Uterus (tissue), 4 donors: ENCODE results near the gene NRTN. TPM values are rescaled to one million over a fixed set of nuclear protein-coding genes. Genes with fewer than 3 reads are reported as not detected.

ENCODE experiments used
- DNase-seq, 2 donors: peaks; one replicate each; pipeline ENCODE4 v3.0.0-alpha.2; 2019 to 2020
- H3K27ac ChIP-seq, 2 donors: fragments of 200-600 bp; sonication (generic); 1 replicate in 1 of 2; 2 replicates in 1 of 2; pipeline ENCODE4 v1.5.1; 2016 to 2018
- H3K27me3 ChIP-seq, 2 donors: fragments of 200-600 bp; sonication (generic); one replicate each; pipeline ENCODE4 v1.5.1; 2018 to 2019; ENCODE audit warnings: control low read depth in 1 of 2
- H3K36me3 ChIP-seq, 2 donors: fragments of 200-600 bp; sonication (generic); one replicate each; pipeline ENCODE4 v1.5.1; 2019; ENCODE audit warnings: control low read depth in 1 of 2
- H3K4me1 ChIP-seq, 2 donors: fragments of 200-600 bp; sonication (generic); one replicate each; pipeline ENCODE4 v1.5.1; 2018 to 2019; ENCODE audit warnings: control low read depth in 1 of 2
- H3K4me3 ChIP-seq, 2 donors: fragments of 200-600 bp; sonication (generic); 1 replicate in 1 of 2; 2 replicates in 1 of 2; pipeline ENCODE4 v1.5.1; 2018 to 2019; ENCODE audit warnings: mild to moderate bottlenecking in 1 of 2
- H3K9me3 ChIP-seq, 2 donors: fragments of 200-600 bp; sonication (generic); one replicate each; pipeline ENCODE4 v1.5.1; 2019; ENCODE audit warnings: control low read depth in 1 of 2
- POLR2A ChIP-seq, 2 donors: fragments of 450-650 bp; IDR thresholded peaks; one replicate each; pipeline ENCODE4 v1.6.1; 2016; ENCODE audit warnings: antibody characterized with exemption in 2 of 2, mild to moderate bottlenecking in 1 of 2, moderate library complexity in 1 of 2
- intact Hi-C: fragments of 100-400 bp; cut with DNase I; formaldehyde crosslinking; loops from one replicate; pipeline ENCODE4 v1.15.1; 2023; ENCODE audit warnings: low total_unique reads
- total RNA-seq, 4 donors: library from RNA; depleted of rRNA in 3 of 4; stranded (reverse); fragments of >200 nt in 3 of 4; gene quantifications; one replicate each; pipeline versions ENCODE4 v1.1.0 to v1.2.4, GENCODE V29; 2014 to 2023
- TF ChIP-seq, protein P1 (sequence below), 4 experiments: fragments of 200-600 bp in 2 of 4; fragments of 450-650 bp in 2 of 4; sonication (generic) in 2 of 4; IDR thresholded peaks; one replicate each; pipeline ENCODE4 v1.5.1; 2016 to 2019; ENCODE audit warnings: antibody characterized with exemption in 4 of 4, mild to moderate bottlenecking in 2 of 4, moderate library complexity in 1 of 4
- donor health status: DM: yes; HTN: yes; CAD: no.

Gene NRTN
- total RNA-seq, 4 donors from 2014 or later, result 0.35 TPM; not detected in 3

DNA sequence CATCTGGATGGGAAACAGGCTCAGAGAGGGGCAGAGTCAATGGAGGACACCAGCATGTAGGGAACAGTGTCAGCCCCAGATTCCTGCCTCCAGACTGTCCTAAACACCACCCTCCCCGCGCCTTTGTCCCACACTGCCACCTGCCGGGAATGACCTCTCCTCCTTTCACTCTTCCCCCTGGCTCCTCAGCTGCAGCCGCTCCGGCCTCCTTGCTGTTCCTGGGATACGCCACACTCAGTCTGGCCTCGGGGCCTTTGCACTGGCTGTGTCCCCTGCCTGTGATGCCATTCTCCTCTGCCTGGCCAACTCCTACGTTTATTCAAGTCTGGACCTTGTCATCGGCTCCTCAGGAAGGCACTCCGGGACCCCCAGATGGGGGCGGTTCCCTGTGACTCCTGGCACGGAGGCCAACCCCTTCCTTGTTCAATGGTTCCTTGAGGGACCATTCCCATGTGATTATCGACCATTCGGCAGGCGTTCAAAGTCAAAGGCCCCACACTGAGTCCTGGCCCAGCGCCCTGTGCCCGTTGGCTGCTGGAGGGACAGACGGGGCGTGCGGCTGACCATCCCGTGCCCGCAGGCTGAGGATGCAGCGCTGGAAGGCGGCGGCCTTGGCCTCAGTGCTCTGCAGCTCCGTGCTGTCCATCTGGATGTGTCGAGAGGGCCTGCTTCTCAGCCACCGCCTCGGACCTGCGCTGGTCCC lies 18.9 kb downstream of the NRTN start:
- TF ChIP-seq, protein P1, sequence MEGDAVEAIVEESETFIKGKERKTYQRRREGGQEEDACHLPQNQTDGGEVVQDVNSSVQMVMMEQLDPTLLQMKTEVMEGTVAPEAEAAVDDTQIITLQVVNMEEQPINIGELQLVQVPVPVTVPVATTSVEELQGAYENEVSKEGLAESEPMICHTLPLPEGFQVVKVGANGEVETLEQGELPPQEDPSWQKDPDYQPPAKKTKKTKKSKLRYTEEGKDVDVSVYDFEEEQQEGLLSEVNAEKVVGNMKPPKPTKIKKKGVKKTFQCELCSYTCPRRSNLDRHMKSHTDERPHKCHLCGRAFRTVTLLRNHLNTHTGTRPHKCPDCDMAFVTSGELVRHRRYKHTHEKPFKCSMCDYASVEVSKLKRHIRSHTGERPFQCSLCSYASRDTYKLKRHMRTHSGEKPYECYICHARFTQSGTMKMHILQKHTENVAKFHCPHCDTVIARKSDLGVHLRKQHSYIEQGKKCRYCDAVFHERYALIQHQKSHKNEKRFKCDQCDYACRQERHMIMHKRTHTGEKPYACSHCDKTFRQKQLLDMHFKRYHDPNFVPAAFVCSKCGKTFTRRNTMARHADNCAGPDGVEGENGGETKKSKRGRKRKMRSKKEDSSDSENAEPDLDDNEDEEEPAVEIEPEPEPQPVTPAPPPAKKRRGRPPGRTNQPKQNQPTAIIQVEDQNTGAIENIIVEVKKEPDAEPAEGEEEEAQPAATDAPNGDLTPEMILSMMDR (IDR thresholded peaks at IDR 0.05), result no peak
- TF ChIP-seq POLR2A (IDR thresholded peaks at IDR 0.05), result no peak

DNA sequence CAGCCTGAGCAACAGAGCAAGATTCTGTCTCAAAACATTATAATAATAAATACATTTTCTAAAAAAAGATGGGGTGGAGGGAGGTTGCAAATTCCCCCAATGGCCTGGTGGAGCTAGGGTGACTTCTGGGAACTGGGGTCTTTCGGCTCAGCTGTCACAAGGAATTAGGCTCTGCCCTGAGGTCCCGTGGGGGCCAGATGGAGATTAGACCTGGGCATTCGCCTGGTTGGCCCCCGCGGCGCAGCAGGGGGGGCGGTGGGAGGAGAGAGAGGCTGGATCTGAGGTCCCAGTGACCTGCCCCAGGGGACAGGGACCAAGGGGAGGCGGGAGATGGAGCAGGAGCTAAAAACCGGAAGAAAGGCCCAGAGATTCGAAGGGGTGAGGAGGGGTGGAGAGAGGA lies 19.9 kb downstream of the NRTN start:
- intact Hi-C loops, result no loop called here
- peaks cover 0 to 7% of the 10 kb centered on the region in 2 donors for H3K4me1 ChIP-seq

More for the DNA sequence above, 18.9 kb downstream of the NRTN start:
- no peaks in the 10 kb centered on the region for H3K36me3 ChIP-seq
- no peaks in the 10 kb centered on the region for H3K9me3 ChIP-seq
- intact Hi-C loops, result no loop called here
- no peak for DNase-seq
- H3K27ac ChIP-seq, result no peak overlapping the region
- H3K4me1 ChIP-seq, result no peaks in the 10 kb centered on the region
- H3K27me3 ChIP-seq, result peaks cover 0 to under 1% of the 10 kb centered on the region in 2 donors
- no peak overlapping the region for H3K4me3 ChIP-seq

DNA sequence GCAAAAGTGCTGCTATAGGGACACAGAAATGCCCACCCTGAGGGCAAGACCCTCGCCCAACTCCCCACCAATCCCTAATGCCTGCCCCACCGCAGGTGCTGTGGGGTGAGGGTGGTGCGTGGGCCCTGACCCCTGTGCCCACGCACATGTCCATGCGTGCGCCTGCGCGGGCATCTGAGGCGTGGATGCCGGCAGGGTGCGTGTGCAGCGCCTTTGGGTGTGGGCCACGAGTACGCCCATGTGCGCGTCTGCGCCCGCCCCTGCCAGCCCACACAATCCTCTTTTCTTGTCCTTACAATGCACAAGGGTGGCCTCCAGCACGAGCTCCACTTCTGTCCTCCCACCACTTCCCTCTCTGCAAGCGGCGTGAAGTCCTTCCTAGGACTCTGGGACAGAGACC lies 20.3 kb downstream of the NRTN start:
- H3K4me1 ChIP-seq, result peaks cover 0 to 7% of the 10 kb centered on the region in 2 donors

More for the DNA sequence above, 19.9 kb downstream of the NRTN start:
- Histone ChIP-seq H3K9me3 (no peaks in the 10 kb centered on the region), H3K4me3 (no peak overlapping the region), H3K27ac (no peak overlapping the region), H3K27me3 (peaks cover 0 to 6% of the 10 kb centered on the region in 2 donors), H3K36me3 (no peaks in the 10 kb centered on the region)
- no peak for DNase-seq
- TF ChIP-seq, protein P1 (IDR thresholded peaks at IDR 0.05), result no peak
- no peak for TF ChIP-seq POLR2A (IDR thresholded peaks at IDR 0.05)

DNA sequence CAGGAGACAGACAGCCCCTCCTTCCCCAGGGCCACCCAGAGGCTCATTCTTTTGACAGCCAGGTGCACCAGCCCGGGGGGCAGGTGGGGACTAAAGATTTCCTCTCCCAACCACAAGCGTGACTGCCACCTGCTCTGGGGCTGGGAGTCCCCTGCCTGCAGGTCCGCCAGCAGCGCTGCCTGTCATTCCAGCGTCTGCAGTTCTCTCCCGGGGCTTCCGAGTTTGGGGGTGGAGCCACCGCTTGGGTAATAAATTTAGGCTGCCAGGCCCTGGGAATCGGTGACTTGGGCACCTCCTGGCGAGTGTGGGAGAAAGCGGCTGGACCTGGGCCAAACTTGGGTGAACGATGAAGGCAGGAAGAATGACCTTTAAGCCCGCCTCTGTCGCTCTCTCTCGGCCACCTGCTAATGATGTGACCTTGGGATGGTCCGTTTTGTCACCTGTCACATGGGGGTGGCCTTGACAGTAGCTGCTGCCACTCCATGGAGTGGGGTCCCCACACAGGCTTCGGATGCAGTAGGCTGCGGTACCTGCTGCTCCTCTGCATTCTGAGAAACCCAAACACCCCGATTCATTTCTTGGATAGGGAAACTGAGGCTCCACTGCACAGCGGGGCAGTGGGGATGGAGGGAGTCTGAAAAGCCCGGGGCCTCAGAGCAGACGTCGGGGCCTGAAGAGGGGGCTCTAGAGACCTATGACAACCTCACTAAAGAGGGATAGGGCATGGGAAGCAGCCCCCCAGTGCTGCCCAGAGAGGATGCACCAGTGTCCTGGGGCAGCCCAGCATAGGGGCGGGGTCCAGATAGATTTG lies 21.9 kb downstream of the NRTN start:
- no peak for DNase-seq
- H3K4me3 ChIP-seq, result no peak overlapping the region
- intact Hi-C loops, result no loop called here
- no peaks in the 10 kb centered on the region for H3K9me3 ChIP-seq
- no peak overlapping the region for H3K27ac ChIP-seq
- TF ChIP-seq, protein P1 (IDR thresholded peaks at IDR 0.05), result no peak
- TF ChIP-seq POLR2A (IDR thresholded peaks at IDR 0.05), result no peak
- peaks cover 0 to 6% of the 10 kb centered on the region in 2 donors for H3K27me3 ChIP-seq
- H3K4me1 ChIP-seq, result peaks cover 0 to 7% of the 10 kb centered on the region in 2 donors
- H3K36me3 ChIP-seq, result no peaks in the 10 kb centered on the region

More for the DNA sequence above, 20.3 kb downstream of the NRTN start:
- Histone ChIP-seq H3K9me3 (no peaks in the 10 kb centered on the region), H3K36me3 (no peaks in the 10 kb centered on the region), H3K27ac (no peak overlapping the region), H3K4me3 (no peak overlapping the region), H3K27me3 (peaks cover 0 to 6% of the 10 kb centered on the region in 2 donors)
- intact Hi-C loops, result no loop called here
- TF ChIP-seq, protein P1 (IDR thresholded peaks at IDR 0.05), result no peak
- TF ChIP-seq POLR2A (IDR thresholded peaks at IDR 0.05), result no peak
- DNase-seq, result no peak
